ENCODE data around the gene IFNAR2. TPM values are rescaled to one million over a fixed set of nuclear protein-coding genes. Genes with fewer than 3 reads are reported as not detected.

Gene IFNAR2
- polyA plus RNA-seq, 3 donors, result 47.7 to 79.8 (median 59.5) TPM

DNA sequence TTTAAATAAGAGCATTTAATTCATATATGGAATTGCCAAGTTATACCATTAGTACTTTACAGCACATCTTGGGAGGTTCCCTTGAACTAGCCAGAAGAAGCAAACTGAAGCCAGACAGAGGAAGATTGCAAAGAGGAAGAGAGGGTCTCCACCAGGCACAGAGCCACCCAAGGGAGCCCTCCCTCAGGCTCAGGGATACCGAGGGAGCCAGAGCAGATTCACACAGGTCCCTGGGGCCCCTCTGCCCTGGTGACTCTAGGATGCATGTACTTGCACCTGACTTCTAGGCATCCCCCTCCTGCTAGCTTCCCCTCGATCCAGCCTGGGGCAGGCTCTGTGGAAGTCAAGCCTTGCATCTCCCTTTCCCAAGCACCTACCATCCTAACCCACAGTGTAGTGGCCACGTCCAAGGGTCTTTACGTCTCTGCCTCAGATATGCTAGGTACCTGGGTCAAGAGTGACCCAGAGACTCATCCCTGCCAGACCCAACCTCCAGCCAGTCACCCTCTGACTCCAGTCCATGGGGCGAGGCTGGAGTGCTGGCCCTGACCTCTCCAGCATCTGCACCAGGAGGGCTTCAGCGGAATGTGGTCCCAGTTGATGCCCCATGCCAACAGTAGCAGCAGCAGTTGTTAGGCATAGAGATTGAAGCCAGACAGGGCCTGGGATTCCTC is 6.4 kb downstream of the IFNAR2 start:
- H3K27ac ChIP-seq (ENCODE audit: low read depth in 1 of 2, low read length in 2 of 2), result peak overlapping the region in 1 of 2 donors; percentile 40
- TF ChIP-seq CTCF (IDR thresholded peaks at IDR 0.05), result no peak
- H3K27ac Mint-ChIP-seq, result peak overlapping the region in 6 of 7 donors; percentile 24 to 91 (median 68)
- peaks cover 99% of the 10 kb centered on the region for H3K79me2 ChIP-seq (ENCODE audit: insufficient read depth, low read length)
- no peaks in the 10 kb centered on the region for H3K9me3 ChIP-seq (replicated peaks in 1 of 2; ENCODE audit: control insufficient read depth in 1 of 2, insufficient read depth in 1 of 2, low read length in 2 of 2)
- H3K36me3 Mint-ChIP-seq, result peaks cover 45 to 52% of the 10 kb centered on the region in 2 donors
- peaks cover 70% of the 10 kb centered on the region for H3K4me1 Mint-ChIP-seq
- 96% methylated on average over 6 of the region's 6 CpGs for WGBS (ENCODE audit: insufficient coverage)
- H3K4me3 Mint-ChIP-seq, result no peak overlapping the region
- peaks cover 0 to 2% (median 0%) of the 10 kb centered on the region in 3 donors for H3K27me3 Mint-ChIP-seq (ENCODE audit: low read depth in 3 of 3)
- peaks cover 67% of the 10 kb centered on the region for H4K20me1 ChIP-seq (ENCODE audit: insufficient read depth, low read length)
- no peaks in the 10 kb centered on the region for H3K27me3 ChIP-seq (ENCODE audit: control insufficient read depth in 2 of 2, insufficient read depth in 2 of 2, low read length in 2 of 2)
- intact Hi-C loops (cut with micrococcal nuclease), result no loop called here
- H2AFZ ChIP-seq (ENCODE audit: insufficient read depth, low read depth, low read length, poor library complexity, severe bottlenecking), result no peak overlapping the region
- H3K36me3 ChIP-seq (replicated peaks in 1 of 2; ENCODE audit: control insufficient read depth in 1 of 2, insufficient read depth in 2 of 2, low read length in 2 of 2), result peaks cover 8 to 27% of the 10 kb centered on the region in 2 donors
- H3K9me3 Mint-ChIP-seq, result no peaks in the 10 kb centered on the region
- no peak for DNase-seq
- peaks cover 59 to 81% of the 10 kb centered on the region in 2 donors for H3K4me1 ChIP-seq (ENCODE audit: control insufficient read depth in 1 of 2, insufficient read depth in 2 of 2, low read length in 2 of 2)
- no peak overlapping the region for H3K9ac ChIP-seq (ENCODE audit: insufficient read depth, low read length, poor library complexity, severe bottlenecking)
- H3K4me3 ChIP-seq (replicated peaks in 1 of 3; ENCODE audit: low read depth in 2 of 3, low read length in 3 of 3), result no peak overlapping the region
- no peak overlapping the region for H3K4me2 ChIP-seq (replicated peaks; ENCODE audit: extremely low read depth, low read length, poor library complexity, severe bottlenecking)

DNA sequence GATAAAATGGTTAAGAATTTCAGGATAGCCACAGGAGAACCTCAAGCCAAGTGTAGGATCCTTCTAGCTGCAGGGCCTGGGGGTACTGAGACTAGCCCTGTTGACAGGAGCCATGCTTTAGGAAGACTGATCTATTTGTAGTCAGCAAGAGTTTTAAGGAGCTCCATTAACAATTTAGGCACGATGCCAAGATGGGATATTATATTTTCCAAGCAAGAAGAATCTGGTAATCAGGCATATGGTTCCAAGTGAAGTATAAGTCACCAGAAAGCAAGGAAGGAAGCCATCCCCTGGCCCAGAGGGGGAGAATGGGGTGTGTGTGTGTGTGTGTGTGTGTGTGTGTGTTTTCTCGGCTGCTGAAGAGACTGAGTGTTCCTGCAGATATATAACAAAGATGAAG is 7.0 kb downstream of the IFNAR2 start:
- Histone ChIP-seq H3K27me3 (ENCODE audit: control insufficient read depth in 2 of 2, insufficient read depth in 2 of 2, low read length in 2 of 2) (no peaks in the 10 kb centered on the region), H3K4me3 (replicated peaks in 1 of 3; ENCODE audit: low read depth in 2 of 3, low read length in 3 of 3) (no peak overlapping the region), H3K9ac (ENCODE audit: insufficient read depth, low read length, poor library complexity, severe bottlenecking) (no peak overlapping the region), H2AFZ (ENCODE audit: insufficient read depth, low read depth, low read length, poor library complexity, severe bottlenecking) (no peak overlapping the region), H3K4me1 (ENCODE audit: control insufficient read depth in 1 of 2, insufficient read depth in 2 of 2, low read length in 2 of 2) (peaks cover 56 to 81% of the 10 kb centered on the region in 2 donors), H3K9me3 (replicated peaks in 1 of 2; ENCODE audit: control insufficient read depth in 1 of 2, insufficient read depth in 1 of 2, low read length in 2 of 2) (no peaks in the 10 kb centered on the region), H3K27ac (ENCODE audit: low read depth in 1 of 2, low read length in 2 of 2) (peak overlapping the region in 1 of 2 donors; percentile 40), H4K20me1 (ENCODE audit: insufficient read depth, low read length) (peaks cover 74% of the 10 kb centered on the region), H3K79me2 (ENCODE audit: insufficient read depth, low read length) (peaks cover 99% of the 10 kb centered on the region), H3K4me2 (replicated peaks; ENCODE audit: extremely low read depth, low read length, poor library complexity, severe bottlenecking) (no peak overlapping the region), H3K36me3 (replicated peaks in 1 of 2; ENCODE audit: control insufficient read depth in 1 of 2, insufficient read depth in 2 of 2, low read length in 2 of 2) (peaks cover 9 to 30% of the 10 kb centered on the region in 2 donors)
- 100% methylated on average over 1 of the region's 2 CpGs for WGBS (ENCODE audit: insufficient coverage)
- DNase-seq, result no peak
- Mint-ChIP-seq H3K9me3 (no peaks in the 10 kb centered on the region), H3K4me1 (peaks cover 70% of the 10 kb centered on the region), H3K36me3 (peaks cover 47 to 51% of the 10 kb centered on the region in 2 donors), H3K4me3 (no peak overlapping the region), H3K27me3 (ENCODE audit: low read depth in 3 of 3) (peaks cover 0 to 2% (median 0%) of the 10 kb centered on the region in 3 donors), H3K27ac (peak overlapping the region; percentile 50 to 91 (median 68))
- intact Hi-C loops (cut with micrococcal nuclease), result no loop called here
- no peak for TF ChIP-seq CTCF (IDR thresholded peaks at IDR 0.05)
